Keratinocyte (primary cell): ENCODE data around the gene GRIPAP1.

ENCODE experiments used
- EZH2 ChIP-seq: IDR thresholded peaks from one replicate; pipeline ENCODE4 v1.6.1; 2012; ENCODE audit warnings: inconsistent platforms, mild to moderate bottlenecking, low read length, moderate library complexity
- TF ChIP-seq, protein P1 (sequence below), 3 experiments: IDR thresholded peaks in 1 of 3; conservative IDR thresholded peaks in 1 of 3; optimal IDR thresholded peaks in 1 of 3; 2 replicates in 2 of 3; 3 replicates in 1 of 3; pipeline versions ENCODE3 to v1.5.1; 2011; ENCODE audit warnings: low read length in 3 of 3, mild to moderate bottlenecking in 3 of 3, moderate library complexity in 2 of 3, control low read depth in 1 of 3, inconsistent platforms in 1 of 3; ENCODE audit not compliant: insufficient read depth in 2 of 3; ENCODE audit errors: extremely low read depth in 1 of 3

DNA sequence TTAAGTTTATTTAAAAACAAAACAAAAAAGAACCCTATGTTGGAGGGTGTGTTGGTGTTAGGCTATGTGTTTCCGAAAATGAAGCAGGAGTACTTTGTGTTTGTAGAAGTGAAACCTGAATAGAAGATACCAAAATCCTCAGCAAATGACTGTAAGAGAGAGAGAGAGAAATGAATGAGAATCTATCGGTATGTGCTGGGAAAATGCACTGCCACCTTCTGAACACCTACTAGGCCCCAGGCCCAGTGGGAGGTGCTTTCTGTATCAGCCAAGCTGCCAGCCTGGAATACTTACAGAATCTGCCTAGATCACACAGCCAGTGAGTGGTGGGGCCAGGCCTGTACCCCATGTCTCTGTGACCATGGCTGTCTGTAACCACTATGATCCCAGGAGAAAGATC lies 68.3 kb downstream of the GRIPAP1 start:
- TF ChIP-seq EZH2: no peak
- TF ChIP-seq, protein P1, sequence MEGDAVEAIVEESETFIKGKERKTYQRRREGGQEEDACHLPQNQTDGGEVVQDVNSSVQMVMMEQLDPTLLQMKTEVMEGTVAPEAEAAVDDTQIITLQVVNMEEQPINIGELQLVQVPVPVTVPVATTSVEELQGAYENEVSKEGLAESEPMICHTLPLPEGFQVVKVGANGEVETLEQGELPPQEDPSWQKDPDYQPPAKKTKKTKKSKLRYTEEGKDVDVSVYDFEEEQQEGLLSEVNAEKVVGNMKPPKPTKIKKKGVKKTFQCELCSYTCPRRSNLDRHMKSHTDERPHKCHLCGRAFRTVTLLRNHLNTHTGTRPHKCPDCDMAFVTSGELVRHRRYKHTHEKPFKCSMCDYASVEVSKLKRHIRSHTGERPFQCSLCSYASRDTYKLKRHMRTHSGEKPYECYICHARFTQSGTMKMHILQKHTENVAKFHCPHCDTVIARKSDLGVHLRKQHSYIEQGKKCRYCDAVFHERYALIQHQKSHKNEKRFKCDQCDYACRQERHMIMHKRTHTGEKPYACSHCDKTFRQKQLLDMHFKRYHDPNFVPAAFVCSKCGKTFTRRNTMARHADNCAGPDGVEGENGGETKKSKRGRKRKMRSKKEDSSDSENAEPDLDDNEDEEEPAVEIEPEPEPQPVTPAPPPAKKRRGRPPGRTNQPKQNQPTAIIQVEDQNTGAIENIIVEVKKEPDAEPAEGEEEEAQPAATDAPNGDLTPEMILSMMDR (optimal IDR thresholded peaks at IDR 0.05 in 1 of 3, IDR thresholded peaks at IDR 0.05 in 1 of 3, conservative IDR thresholded peaks at IDR 0.05 in 1 of 3; ENCODE audit: extremely low read depth in 1 of 3, insufficient read depth in 2 of 3, low read length in 3 of 3): no peak
